GM21737 (cell line): ENCODE data around the gene RBMY1A1.
"Not testable (repeated sequence)": the region's sequence is repeated elsewhere in the genome, so short reads cannot be mapped to it uniquely, and the experiment has no call there.

ENCODE experiments used
- ATAC-seq: cut with Tn5 transposase; IDR thresholded peaks from one replicate; pipeline ENCODE4 v1.9.1; 2021; ENCODE audit warnings: mild to moderate bottlenecking, moderate library complexity; ENCODE audit not compliant: unreplicated experiment

Gene RBMY1A1

DNA sequence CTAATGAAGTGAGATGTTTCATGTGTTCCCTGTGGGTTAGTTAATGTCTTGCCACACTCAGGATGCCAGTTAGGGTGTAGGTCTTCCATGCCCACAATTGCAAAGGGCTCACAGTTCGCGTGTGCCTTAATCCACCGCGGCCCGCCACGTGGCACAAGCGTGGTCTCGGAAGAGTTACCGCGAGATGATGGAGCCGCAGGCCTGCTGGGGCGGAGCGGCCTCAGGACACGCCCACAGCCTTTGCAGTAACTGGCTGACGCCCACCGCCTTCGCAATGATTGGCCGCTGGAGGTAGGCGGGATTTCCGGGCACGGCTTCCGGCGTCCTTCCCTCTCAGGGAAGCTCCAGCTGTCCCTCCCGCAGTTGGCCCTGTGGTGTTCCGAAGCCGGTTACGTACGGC, at the start of gene RBMY1A1:
Gene RBMY1A1, plus strand, starts transcription at position 301 of the 400 bp plus-strand sequence. CDS start 2,013 bp downstream, outside the sequence.
- ATAC-seq, result not testable (repeated sequence)

DNA sequence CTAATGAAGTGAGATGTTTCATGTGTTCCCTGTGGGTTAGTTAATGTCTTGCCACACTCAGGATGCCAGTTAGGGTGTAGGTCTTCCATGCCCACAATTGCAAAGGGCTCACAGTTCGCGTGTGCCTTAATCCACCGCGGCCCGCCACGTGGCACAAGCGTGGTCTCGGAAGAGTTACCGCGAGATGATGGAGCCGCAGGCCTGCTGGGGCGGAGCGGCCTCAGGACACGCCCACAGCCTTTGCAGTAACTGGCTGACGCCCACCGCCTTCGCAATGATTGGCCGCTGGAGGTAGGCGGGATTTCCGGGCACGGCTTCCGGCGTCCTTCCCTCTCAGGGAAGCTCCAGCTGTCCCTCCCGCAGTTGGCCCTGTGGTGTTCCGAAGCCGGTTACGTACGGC, 23.6 kb upstream of the RBMY1A1 start, which contains the start of gene RBMY1B:
Gene RBMY1B, plus strand, starts transcription at position 301 of the 400 bp plus-strand sequence. CDS start 2,013 bp downstream, outside the sequence.
- ATAC-seq, result not testable (repeated sequence)

DNA sequence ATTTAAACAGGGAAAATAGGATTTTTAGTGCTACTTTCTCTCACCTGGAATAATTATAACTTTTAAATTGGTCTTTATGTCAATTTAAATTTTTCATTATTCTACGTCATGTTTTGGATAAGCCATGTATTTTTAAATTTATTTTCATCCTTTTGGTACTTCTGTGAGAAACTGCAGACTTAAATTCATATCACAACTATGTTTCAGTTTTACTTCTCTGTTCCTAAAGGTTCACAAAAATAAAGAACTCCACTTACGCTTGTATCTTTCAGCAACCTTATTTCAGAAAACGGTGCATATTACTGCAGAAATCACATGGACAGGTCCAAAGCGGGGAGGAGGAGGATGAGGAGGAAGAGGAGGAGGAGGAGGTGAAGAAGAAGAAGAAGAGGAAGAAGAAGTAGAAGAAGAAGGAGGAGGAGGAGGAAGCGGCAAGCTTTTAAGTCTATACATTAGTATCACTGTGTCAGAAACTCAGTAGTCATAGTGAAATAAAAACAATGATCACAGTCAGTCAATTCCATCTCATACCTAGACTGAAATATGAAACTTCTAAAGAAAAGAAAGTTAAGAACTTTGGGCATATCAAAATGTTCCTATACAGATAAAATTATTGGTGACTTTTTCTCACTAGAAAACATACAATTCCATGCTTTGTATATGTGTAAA, 24.8 kb downstream of the RBMY1A1 start:
- peak; percentile 83 for ATAC-seq

DNA sequence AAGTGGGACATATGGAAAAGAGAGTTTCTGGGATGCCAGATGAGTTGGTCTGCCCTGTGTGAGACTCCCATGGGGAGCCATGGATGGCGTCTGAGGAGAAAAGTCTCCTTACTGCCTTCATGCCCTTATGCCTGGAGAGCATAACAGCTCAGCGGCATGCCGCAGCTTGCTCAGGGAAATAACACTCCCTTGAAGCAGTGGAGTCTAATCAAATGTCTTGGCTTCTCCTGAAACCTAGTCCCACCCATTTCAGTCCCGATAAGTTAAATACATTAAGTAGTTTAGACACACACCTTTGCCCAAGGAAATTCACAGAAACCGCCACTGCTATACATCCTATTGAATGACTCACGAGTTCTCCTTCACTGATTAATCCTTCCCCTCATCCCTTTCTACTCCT, 50.8 kb downstream of the RBMY1A1 start:
- no peak for ATAC-seq

DNA sequence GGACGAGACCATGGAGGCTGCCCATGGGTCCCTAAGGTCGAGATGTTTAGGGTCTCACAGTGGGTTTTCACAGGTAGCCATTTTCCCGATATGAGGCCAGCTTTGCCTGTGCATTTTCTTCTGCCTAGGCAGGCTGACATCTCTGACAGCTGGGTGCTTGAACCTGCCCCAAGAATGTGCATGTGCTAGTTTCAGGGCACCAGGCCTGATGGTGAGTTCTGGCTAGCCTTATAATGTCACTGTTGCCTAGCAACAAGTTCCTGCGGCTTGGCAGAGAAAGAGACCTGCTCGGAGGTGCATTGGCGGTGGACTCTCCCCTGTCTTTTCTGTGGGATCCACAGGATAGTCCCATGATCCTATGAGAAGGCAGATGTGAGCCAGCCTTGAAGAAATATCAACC, 51.8 kb downstream of the RBMY1A1 start:
- not testable (repeated sequence) for ATAC-seq

DNA sequence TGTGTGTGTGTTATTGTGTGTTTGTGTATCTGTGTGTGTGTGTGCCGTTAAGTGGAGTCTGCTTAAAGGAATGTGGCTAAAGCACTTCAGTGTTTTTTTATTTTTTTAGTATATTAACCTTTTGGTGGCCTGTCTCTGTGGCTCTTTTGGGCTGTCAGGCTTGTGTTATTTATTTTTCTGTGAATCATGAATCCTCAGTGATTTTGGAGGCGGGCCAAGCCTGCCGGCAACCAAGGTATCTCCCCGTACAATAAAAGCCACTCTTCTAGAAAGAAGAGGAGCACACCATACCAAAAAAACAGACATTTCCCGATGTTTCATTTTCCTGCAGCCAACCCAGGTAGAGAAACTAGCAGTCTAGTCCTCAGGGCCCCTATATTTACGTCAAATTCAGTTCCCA, 57.4 kb downstream of the RBMY1A1 start:
- no peak for ATAC-seq

DNA sequence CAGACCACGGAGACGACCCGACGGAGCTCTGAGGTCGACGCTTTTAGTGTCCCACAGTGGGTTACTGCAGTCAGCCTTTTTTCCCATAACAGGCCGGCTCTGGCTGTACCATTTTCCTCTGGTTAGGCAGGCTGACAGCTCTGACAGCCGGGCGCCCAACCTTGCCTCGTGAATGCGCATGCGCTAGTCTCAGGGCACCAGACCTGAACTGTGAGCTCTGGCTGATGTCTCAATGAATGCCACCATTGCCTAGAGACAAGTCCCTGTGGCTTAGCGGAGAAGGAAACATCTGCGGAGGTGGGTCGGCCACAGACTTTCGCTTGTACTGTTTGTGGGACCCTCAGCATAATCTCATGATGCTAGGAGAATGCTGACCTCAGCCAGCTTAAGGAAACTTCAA, 61.6 kb downstream of the RBMY1A1 start:
- ATAC-seq, result not testable (repeated sequence)
